GM18951 (cell line): ENCODE data around the gene AHSA1.
"Not testable (repeated sequence)": the region's sequence is repeated elsewhere in the genome, so short reads cannot be mapped to it uniquely, and the experiment has no call there.

Experiments used
- POLR2A ChIP-seq: IDR thresholded peaks from 4 replicates; pipeline ENCODE4 v1.6.1; 2011; ENCODE audit warnings: mild to moderate bottlenecking; ENCODE audit not compliant: insufficient read length, insufficient read depth; ENCODE audit errors: extremely low read depth
- in situ Hi-C: fragments of 300-500 bp; cut with MboI; formaldehyde crosslinking; loops from one replicate; pipeline ENCODE4 v1.12.0; 2022; ENCODE audit warnings: low sequenced_read_pairs, mixed read lengths, inconsistent platforms; ENCODE audit not compliant: unreplicated experiment

AHSA1 gene

GRCh38 chr14:77457522-77458248 is at the start of gene AHSA1, which contains the start of gene VIPAS39:
TSS of gene AHSA1 (plus strand) at chr14:77458093. CDS start at chr14:77458190, 97 bp downstream.
TSS of gene VIPAS39 (minus strand) at chr14:77457601. CDS start at chr14:77454102, 3,499 bp downstream.
- TF ChIP-seq POLR2A: peak; percentile 90
- in situ Hi-C loops: no loop called here

- TF ChIP-seq POLR2A: no peak
- in situ Hi-C loops: no loop called here
Observed at GRCh38 chr14:77409131-77409533, 48.8 kb upstream of the AHSA1 start.

- in situ Hi-C loops: not testable (repeated sequence)
Observed at GRCh38 chr14:77415403-77416030, 42.4 kb upstream of the AHSA1 start.

- in situ Hi-C loops: not testable (repeated sequence)
Observed at GRCh38 chr14:77416098-77416497, 41.8 kb upstream of the AHSA1 start.

- no peak for TF ChIP-seq POLR2A
- in situ Hi-C loops: no loop called here
Observed at GRCh38 chr14:77416836-77417235, 41.1 kb upstream of the AHSA1 start.

GRCh38 chr14:77421201-77421600 is 36.7 kb upstream of the AHSA1 start:
- in situ Hi-C loops: no loop called here
- no peak for TF ChIP-seq POLR2A

- in situ Hi-C loops: no loop called here
- TF ChIP-seq POLR2A: no peak
Observed at GRCh38 chr14:77423423-77423822, 34.5 kb upstream of the AHSA1 start, which contains the start of gene NOXRED1. TSS of gene NOXRED1 (minus strand) at chr14:77423523. CDS start at chr14:77422889, 634 bp downstream.

GRCh38 chr14:77424862-77425261 is 33.0 kb upstream of the AHSA1 start:
- TF ChIP-seq POLR2A: no peak
- in situ Hi-C loops: no loop called here

GRCh38 chr14:77426396-77426795 is 31.5 kb upstream of the AHSA1 start:
- in situ Hi-C loops: no loop called here
- no peak for TF ChIP-seq POLR2A

GRCh38 chr14:77436042-77436441 is 21.9 kb upstream of the AHSA1 start:
- in situ Hi-C loops: no loop called here

GRCh38 chr14:77438596-77438995 is 19.3 kb upstream of the AHSA1 start:
- in situ Hi-C loops: no loop called here
- no peak for TF ChIP-seq POLR2A

More at GRCh38 chr14:77436042-77436441, 21.9 kb upstream of the AHSA1 start:
- no peak for TF ChIP-seq POLR2A

GRCh38 chr14:77439861-77440260 is 18.0 kb upstream of the AHSA1 start:
- in situ Hi-C loops: no loop called here
- no peak for TF ChIP-seq POLR2A

- TF ChIP-seq POLR2A: no peak
- in situ Hi-C loops: no loop called here
Observed at GRCh38 chr14:77442196-77442595, 15.7 kb upstream of the AHSA1 start.

- in situ Hi-C loops: no loop called here
- no peak for TF ChIP-seq POLR2A
Observed at GRCh38 chr14:77455966-77456640, 1.8 kb upstream of the AHSA1 start.
